HG02678 (cell line): ENCODE results near the gene CORIN.

Experiments used
- ATAC-seq: cut with Tn5 transposase; IDR thresholded peaks from one replicate; pipeline ENCODE4 v1.9.1; 2021; ENCODE audit warnings: mild to moderate bottlenecking, moderate library complexity; ENCODE audit not compliant: unreplicated experiment

CORIN gene, protein sequence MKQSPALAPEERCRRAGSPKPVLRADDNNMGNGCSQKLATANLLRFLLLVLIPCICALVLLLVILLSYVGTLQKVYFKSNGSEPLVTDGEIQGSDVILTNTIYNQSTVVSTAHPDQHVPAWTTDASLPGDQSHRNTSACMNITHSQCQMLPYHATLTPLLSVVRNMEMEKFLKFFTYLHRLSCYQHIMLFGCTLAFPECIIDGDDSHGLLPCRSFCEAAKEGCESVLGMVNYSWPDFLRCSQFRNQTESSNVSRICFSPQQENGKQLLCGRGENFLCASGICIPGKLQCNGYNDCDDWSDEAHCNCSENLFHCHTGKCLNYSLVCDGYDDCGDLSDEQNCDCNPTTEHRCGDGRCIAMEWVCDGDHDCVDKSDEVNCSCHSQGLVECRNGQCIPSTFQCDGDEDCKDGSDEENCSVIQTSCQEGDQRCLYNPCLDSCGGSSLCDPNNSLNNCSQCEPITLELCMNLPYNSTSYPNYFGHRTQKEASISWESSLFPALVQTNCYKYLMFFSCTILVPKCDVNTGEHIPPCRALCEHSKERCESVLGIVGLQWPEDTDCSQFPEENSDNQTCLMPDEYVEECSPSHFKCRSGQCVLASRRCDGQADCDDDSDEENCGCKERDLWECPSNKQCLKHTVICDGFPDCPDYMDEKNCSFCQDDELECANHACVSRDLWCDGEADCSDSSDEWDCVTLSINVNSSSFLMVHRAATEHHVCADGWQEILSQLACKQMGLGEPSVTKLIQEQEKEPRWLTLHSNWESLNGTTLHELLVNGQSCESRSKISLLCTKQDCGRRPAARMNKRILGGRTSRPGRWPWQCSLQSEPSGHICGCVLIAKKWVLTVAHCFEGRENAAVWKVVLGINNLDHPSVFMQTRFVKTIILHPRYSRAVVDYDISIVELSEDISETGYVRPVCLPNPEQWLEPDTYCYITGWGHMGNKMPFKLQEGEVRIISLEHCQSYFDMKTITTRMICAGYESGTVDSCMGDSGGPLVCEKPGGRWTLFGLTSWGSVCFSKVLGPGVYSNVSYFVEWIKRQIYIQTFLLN

DNA sequence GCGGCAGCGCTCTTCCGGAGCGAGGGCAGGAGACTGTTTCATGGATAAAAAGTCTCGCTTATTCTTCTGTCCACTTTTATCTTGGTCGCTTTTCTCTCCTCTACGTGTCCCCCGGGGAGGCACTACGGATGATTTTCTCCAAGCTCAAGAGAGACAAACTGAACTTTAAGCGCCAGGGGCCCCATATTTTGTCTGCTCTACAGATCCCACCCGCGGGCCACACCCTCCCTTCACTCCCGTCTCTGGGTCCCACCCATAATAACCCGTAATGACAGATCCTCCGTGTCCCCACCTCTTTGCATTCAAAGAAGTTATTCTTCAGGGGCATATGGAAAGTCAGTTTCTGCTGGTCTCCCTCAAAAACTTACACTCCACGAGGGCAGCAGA is at the start of gene CORIN:
TSS of gene CORIN (minus strand) at position 160 of the 387 bp plus-strand sequence. CDS start at position 42, 118 bp downstream.
- no peak for ATAC-seq

DNA sequence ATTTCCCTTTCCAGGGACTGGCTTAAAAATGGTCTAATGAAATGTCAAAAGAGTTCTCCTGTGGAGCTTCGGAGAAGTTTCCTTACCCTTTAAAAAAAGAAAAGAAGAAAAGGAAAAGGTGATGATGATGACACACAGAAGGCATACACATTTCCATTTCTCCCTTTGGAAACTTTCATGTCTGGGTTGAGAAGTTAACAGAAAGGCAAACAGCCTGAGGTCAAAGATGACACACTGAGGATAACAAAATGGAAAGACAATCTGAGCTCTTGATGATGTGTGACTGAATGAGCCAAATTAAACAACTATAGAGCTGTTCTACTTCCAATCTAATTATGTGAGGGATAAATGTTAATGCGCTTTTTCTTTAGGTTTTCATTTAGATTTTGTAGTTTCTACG is 44.4 kb upstream of the CORIN start:
- no peak for ATAC-seq

DNA sequence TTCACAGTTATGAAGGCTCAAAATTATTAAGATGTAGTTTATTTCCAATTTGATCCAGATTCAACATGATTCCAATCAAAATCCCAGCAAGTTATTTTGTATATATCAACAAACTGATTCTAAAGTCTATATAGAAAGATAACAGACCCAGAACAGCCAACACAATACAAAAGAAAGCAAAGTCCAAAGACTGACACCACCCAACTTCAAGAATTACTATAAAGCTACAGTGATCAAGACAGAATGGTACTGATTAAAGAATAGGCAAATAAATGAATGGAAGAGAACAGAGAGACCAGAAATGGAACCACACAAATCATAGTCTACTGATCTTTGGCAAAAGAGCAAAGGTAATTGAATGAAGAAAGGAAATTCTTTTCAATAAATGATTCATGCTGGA is 41.6 kb upstream of the CORIN start:
- ATAC-seq = no peak

DNA sequence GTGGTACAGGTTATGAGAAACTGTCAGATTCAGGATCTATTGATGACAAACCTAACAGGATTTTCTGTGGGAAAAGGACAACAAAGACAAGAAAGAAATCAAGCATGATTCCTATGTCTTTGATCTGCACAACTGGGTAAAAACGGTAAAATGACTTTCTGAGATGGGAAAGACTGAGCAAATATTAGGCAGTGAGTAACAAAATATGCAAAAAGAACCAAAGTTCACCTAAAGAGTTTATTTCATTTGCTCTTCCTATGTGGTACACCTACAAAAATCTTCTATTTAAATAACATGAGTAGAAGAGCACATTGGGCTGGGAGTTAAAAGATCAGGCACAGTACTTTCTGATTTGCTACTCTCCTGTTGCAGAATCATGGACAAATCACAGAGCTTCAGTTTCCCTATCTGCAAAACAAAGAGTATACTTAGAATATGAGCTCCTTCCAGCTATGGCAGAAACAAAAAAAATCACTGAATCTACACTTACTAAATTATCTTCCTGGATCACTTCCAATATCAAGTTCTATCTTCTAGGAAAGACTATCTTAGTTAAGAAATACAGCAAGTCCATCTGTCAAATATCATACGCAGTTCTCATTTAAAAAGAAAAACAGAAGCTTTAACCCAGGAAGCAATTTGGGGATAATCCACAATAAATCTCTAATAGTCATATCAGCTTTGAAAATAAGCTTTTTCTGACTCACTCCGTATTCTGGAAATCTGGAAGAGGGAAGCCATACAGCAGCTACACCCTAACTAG is 39.1 kb upstream of the CORIN start:
- no peak for ATAC-seq

DNA sequence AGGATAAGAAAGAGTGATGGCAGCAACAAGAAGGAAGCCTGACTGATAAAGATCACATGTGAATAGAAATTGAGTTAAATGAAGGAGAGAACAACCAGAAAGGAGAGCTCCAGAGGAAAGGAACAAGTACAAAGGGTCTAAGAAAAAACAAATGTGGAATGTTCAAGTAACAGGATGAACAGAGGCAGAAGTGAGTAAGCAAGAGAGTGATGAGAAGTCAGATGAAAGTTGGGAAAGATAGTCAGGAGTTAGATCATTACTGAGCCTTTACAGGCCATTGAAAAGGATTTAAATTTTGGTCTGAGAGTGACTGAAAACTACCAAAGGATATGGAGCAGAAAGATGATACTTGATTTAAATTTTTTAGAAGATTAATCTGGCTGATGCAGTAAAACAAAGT is 38.4 kb upstream of the CORIN start:
- no peak for ATAC-seq

DNA sequence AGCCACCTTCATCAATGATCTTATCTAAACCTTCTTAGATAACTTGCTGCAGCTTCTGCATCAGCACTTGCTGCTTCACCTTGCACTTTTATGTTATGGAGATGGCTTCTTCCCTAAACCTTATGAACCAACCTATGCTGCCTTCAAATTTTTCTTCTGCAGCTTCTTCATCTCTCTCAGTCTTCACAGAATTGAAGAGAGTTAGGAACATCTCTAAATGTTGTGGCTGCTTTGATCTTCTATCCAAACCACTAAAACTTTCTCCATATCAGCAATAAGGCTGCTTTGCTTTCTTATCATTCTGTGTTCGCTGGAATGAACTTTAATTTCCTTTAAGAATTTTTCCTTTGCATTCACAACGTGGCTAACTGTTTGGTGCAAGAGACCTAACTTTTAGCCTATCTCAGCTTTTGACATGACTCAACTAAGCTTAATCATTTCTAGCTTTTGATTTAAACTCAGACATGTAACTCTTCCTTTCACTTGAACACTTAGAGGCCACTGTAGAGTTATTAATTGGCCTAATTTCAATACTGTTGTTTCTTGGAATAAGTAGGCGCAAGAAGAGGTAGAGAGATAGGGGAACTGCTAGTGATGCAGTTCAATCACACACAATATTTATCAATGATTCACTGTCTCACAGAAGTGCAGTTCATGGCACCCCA is 36.1 kb upstream of the CORIN start:
- no peak for ATAC-seq

DNA sequence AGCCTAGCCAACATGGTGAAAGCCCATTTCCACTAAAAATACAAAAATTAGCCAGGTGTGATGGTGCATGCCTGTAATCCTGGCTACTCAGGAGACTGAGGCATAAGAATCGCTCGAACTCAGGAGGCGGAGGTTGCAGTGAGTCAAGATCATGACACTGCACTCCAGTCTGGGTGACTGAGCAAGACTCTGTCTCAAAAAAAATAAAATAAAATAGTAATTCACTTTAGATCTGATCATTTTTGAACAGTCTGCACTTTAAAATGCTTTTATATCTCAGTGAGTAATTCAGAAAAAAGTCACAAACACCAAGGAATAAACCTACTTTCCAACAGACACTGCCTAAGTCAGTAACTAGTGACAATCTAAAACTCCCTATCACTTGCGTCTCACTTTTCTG is 25.6 kb upstream of the CORIN start:
- ATAC-seq = no peak

DNA sequence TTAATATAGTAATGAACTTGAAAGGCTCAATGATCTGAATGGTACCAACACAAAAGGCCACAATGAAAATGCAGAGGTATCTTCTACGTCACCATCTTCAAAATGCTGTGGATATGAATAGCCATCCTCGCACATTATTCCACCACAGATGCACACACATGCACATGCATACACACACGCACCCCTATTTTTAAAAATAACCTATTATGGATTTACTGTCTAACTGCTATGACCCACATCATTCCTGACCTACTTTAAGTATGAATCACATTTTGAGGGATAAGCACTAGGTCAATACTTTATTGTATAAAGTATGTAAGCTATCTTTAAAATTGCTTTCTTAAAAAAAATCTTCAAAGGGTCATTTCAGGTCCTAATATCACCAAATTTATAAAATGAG is 24.4 kb upstream of the CORIN start:
- ATAC-seq = no peak

DNA sequence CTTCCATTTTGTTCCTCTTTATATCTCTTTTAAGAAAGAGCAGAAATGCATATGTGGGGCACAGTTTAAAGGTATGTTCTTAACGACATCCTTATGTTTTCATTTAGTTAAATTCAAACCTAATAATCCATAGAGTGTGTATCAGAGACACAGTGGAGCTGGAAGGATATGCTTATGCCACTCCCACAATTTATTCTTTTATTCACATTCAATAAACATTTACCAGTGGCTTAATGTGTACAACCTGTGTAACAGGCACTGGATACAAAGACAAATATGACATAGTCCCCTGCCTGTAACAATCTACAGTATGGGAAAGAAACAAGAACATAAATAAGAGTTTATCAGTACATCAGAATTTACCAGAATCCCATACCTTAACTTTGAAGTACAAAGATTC is 22.4 kb upstream of the CORIN start:
- ATAC-seq = no peak

DNA sequence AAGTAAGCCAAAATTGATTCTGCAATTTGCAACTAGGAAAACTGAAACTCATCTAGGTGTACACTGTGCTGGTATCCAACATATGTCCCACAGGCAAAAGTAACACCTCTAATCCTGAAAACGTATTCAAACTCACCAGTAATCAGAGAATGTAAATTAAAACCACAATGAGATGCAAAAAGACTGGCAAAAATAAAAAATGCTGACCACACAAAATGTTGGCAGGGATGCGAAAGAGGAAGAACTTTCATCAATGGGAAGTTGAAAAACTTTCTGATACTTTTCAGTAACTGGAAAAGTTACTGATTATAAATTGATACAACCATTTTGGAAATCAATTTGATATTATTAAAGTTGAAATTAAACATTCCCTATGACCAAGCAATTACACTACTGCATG is 20.1 kb upstream of the CORIN start:
- no peak for ATAC-seq

DNA sequence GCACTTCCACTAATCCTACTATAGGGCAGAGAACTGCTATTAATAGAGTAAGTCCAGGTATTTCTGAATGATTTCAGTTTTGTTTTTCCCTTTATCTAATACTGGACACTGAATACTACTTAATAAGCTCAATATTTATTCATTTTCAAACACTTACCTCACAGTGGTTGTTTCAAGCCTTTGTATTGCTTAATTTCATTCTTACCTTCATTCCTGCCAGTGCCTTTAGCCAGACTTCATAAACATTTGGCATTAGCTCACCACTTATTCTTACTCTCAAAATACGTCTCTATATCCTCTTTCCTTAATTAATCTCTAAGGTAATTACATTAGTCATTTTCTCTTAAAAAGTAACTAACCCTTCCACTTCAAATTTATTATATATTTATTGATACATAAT is 18.8 kb upstream of the CORIN start:
- ATAC-seq = no peak

DNA sequence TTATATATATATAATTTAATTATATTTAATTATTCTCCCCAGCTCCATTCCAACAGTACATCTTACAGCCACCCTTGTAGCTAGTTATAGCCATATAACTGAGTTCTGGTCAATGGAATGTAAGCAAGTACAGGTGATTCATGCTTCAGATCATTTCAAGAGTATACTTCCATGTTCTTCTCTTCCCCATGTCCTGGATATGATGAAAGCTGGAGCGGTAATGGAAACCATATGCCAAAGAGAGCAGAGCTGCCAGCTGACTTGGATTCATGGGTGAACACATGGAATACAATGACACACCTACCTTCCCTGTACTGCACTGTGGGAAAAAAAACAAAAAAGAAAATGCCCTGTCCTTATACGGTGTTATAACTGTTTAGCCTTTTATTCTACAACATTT is 17.5 kb upstream of the CORIN start:
- no peak for ATAC-seq

DNA sequence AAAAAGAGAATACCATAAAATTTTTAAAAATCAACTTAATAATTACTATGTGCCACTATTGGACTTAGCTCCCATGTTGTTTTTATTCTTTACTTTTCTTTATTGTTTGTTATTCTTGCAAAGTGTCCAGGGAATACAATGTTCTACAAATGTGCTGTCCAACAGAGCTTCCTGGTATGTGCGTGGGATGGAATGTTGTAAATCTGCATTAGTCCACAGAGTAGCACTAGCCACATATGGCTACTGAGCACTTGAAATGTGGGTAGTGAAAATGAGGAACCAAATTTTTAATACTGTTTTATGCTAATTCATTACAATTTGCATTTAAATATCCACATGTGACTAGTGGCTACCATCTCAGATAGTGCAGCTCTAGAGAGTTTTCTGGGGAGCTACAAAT is 14.3 kb upstream of the CORIN start:
- ATAC-seq = no peak

DNA sequence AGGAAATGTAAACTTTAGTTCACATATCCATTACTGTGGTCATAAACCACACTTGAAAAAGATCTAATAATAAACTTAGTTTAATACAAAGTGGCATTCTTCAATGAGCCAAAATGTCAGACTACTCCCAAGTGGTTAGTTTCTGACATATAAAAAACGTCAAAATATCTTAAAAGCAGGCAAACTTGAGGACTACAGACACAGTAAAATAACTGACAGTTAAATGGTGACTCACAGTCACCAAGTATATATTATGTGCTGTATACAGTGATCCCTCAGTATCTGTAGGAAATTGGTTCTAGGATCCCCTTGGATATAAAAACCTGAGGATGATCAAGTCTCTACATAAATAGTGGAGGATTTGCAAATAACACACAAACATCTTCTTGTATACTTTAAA is 11.6 kb upstream of the CORIN start:
- ATAC-seq = no peak

DNA sequence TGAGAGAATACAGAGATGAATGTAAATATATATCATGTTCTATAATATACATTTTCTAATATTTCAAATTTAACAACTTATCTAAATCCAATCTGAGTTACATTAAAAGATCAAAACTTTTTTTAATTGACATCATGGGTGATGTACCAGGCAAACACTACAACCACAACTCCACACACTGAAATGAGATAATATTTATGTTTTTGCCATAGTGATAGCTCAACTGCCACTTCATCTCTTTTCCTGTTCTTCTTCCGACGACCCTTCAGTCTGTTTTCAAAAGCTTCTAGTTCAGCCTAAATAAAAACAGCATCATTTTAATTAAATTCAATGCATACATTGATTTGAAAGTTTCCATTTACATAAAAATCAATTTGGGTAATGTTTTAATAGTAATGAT is 10.2 kb upstream of the CORIN start:
- no peak for ATAC-seq

DNA sequence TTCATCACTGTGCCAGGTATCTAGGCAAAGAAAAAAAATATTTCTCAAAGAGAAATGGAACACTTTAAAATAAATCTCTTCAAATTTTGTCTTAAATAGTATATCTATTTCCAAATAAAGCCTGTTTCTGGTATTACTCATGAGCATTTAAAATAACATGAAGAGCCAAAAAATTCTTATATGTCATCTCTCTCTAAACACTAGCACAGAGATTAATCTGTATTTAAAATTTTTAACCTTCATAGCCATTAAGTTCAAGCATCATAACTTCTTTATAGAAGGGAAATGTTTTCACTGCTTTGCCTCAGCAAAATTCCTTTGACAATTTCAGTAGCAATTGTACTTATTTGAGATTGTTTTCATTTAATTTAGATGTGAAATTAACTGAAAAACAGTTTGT is 5.1 kb upstream of the CORIN start:
- no peak for ATAC-seq

DNA sequence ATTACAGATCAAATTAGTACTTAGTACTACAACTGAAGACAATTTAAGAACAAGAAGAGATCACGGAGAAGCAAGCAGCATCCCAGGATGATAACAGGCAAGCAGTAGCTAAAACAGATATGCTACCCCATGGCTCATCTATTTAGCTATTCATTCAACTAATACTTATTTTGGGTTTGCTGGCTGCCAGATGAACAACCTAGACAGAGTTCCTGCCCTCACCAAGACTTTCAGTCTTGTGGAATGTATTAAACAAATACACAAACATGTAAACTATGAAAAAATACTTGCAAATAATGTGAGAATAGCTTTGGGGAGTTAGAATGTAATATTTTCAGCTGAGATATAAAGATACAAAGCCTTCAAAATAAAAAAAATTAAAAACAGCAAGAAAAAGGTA is 2.4 kb upstream of the CORIN start:
- no peak for ATAC-seq

DNA sequence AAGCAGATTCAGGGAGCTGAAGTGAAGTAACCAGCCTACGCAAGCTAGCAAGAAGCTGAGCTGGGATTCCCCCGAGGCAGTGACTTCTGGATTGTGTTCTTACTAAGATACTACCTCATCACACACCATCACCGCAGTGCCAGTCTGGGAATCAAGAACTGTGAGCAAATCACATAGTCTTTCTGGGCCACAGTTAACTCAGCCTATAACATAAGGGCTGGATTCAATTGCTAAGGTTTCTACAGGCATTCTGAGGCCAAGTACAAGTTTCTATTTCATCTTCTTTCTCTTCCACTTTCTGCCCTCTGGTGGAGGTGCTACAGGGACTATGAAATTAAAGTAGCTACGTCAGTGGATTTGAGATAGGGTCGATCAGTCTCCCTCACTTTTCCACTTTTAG is 1.4 kb upstream of the CORIN start:
- peak; percentile 43 for ATAC-seq

DNA sequence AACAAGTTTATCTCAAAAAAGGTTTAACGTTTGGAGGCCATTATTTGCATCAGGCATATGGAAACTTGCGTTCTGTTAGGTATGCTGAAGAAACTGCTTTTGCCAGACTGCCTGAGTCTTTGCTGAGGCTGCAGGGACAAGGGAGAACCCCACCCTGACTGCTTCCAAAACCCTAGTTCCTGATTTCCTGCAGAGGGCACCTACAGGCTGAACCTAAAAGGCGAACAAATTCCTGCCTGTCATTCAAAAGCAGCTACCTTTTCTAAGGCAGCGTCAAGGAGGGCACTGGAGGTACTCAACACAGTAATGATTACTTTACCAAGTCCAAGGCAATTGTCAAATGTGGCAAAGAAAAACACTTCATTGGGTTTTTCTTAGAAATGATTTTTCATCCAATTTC is 578 bp upstream of the CORIN start:
- no peak for ATAC-seq

DNA sequence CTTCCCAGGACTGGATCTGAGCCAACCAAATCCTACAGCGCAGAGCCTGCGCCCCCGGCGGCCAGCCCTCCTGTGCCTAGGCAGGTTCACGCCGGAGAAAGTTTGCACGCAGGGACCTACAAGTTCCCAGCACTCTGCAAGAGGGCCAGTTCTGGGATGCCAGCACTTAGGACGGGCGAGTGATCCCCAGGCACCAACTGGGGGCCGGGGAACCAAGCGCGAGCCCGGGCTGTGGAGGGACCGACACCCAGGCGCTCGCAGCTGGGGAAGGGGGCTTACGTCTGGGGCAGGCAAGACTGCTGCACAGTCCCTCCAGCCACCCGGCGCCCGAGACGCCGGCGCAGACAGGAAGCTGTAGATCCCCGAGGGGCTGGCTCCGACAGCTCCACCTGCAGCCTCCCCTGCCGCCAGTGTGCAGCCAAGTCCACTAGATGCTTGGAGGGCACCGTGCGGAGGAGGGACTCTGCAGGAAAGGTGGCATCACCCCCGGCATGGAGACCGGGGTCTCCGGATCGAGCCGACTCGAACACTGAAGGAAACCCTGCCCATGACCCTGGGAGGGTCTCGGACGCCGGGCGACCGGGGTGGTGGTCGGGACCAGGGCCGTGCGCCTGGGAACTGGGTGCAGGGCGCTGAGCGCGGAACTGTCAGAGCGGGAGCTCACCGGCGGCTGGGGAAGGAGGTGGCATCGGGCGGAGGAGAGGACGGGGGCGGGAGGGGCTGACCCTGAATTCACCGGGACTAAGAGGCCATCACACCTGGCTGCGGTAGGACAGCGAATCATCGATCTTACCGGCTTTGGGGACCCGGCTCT is 566 bp downstream of the CORIN start:
- peak; percentile 69 for ATAC-seq
